GDM1 (cell line): ENCODE measurements around the gene FBXL22.
"Not testable (repeated sequence)": the region's sequence is repeated elsewhere in the genome, so short reads cannot be mapped to it uniquely, and the experiment has no call there.

Source experiments
- DNase-seq: peaks from one replicate; lab custom pipeline; 2025; lab: John Stamatoyannopoulos, UW

The FBXL22 gene

GRCh38 chr15:63612300-63612699, 15.1 kb downstream of the FBXL22 start:
- no peak for DNase-seq

GRCh38 chr15:63615935-63616334, 18.7 kb downstream of the FBXL22 start:
- no peak for DNase-seq

GRCh38 chr15:63617147-63617546, 20.0 kb downstream of the FBXL22 start:
- DNase-seq: not testable (repeated sequence)

- not testable (repeated sequence) for DNase-seq
These were observed 20.4 kb downstream of the FBXL22 start for GRCh38 chr15:63617627-63618026.

GRCh38 chr15:63620760-63621159, 23.6 kb downstream of the FBXL22 start:
- DNase-seq: not testable (repeated sequence)

DNA sequence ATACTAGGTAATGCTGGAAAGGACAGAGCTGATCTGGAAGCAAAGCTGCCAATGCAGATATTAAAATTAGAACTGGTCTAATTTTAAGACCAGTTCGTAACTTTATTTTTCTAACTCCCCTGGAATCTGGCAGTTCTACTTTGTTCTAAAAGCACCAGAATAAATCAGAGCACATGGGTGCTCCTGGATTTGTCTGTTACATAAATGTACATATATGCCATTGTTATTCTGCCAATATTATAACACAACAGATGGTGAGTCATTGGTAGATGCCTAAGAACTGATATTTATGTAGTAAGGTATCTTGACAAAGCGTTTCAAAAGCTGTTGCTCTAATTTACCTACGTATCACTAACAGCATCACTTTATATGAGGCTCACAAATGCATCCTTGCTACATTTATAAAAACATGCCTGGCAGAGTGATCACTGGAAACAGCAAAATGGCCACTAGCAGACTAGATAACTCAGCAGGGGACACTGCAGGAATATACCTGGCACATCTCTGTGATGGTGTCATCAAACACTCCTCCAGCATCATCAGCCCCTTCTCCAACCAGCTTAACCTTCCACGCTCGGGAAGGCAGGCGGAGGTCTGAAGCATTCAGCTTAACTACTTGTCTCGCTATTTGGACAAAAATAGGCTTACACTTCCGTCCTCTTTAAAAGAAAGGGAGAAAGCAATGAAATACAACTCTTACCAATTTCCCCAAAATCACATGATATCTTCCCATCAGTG, 26.2 kb downstream of the FBXL22 start:
- no peak for DNase-seq

- DNase-seq: no peak
These were observed 29.8 kb downstream of the FBXL22 start for GRCh38 chr15:63626955-63627354.

DNA sequence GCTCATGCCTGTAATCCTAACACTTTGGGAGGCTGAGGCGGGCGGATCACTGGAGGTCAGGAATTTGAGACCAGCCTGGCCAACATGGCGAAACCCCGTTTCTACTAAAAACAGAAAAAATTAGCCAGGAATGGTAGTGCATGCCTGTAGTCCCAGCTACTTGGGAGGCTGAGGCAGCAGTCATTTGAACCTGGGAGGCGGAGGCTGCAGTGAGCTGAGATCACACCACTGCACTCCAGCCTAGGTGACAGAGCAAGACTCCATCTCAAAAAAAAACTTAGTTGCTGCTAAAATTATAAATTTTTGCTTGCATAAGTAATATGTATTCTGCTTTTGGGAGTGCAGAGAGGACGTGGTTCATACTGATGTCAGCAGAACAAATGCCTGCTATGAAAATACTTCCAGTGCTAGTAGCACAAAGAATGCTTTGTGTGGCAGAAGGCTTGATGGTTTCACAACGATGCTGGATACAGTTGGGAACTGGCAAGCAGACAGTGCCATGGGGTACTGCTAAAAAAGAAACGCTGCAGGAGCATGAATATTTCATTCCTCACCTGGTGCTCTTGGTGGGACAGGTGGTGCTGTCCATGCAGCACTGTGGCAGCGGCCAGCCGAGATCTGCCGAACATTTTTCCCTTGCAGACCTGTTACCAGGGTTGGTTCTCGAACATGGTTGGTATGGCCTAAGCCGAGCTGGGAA, 31.1 kb downstream of the FBXL22 start:
- no peak for DNase-seq

DNA sequence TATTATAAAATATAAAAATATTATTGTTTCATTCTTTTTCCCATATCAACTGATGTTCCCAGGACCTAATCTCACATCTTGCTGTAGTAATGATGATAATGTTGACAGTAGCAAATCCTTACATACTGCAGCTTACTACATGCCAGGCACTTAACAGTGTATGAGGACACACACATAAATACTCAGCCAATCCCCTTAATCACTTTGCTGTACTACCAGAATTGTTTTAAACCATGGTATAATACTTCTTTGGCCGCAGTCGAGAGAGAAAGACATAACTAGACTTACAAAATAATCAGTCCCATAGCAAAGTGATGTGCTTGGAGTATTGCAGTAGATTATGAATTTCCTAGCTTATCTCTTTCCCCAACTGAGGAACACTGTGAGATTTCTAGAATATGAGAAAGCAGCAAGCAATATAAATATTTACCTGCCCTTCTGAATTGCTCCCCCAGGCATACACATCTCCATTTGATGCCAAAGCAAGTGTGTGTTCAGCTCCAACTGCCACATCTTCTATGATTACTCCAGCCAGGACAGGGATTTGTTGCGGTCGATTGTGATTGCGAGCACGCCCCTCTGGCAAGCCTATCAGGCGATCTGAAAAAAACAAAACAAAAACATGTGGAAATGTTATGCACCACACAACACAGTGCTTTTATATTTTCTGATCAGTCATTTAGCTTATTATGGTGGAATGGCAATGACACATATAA, 33.0 kb downstream of the FBXL22 start:
- DNase-seq: no peak

- no peak for DNase-seq
These were observed 36.1 kb downstream of the FBXL22 start for GRCh38 chr15:63633312-63633711.

- no peak for DNase-seq
These were observed 37.0 kb downstream of the FBXL22 start for GRCh38 chr15:63634154-63634553.

DNA sequence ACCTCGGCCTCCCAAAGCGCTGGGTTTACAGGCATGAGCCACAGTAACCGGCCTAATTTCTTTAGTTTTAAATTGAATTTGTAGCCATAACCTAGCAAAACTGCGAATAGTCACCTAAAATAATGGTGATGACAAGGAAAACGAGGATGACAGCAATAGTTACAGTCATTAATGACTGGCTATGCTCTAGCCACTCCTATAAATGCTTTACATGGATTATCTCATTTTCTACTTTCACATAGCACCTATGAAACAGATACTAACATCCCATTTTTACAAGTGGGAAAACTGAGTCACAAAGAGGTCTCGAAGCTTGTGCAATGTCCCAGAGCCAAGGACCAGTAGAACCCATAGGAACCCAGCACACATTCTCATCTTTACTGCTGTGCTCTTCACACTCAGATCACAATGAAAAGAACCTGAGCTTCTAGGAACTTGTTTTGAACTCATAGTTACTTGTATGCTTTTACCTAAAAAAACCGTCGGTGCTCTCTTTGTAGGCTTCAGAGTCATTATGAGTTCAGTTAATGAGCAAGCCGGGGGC, 39.4 kb downstream of the FBXL22 start:
- no peak for DNase-seq

- DNase-seq: no peak
These were observed 41.7 kb downstream of the FBXL22 start for GRCh38 chr15:63638839-63639238.

- no peak for DNase-seq
These were observed 43.0 kb downstream of the FBXL22 start for GRCh38 chr15:63640146-63640545.
